K562 (cell line): ENCODE results near the gene SRPK2. TPM values are rescaled to one million over a fixed set of nuclear protein-coding genes. Genes with fewer than 3 reads are reported as not detected.
A peak's percentile ranks its signal among the peaks of the same experiment; 100 is the strongest.

Experiments used
- CHAMP1 ChIP-seq: fragments of 450-650 bp; IDR thresholded peaks from 2 replicates; pipeline ENCODE4 v1.6.1; 2016; ENCODE audit warnings: mild to moderate bottlenecking
- GATA2 ChIP-seq: sonication (generic); formaldehyde crosslinking; IDR thresholded peaks from 2 replicates; pipeline ENCODE4 v1.4.0; 2020; ENCODE audit warnings: mild to moderate bottlenecking, missing genetic modification reagents
- PCBP2 ChIP-seq: fragments of 200-400 bp; formaldehyde crosslinking; IDR thresholded peaks from 2 replicates; pipeline ENCODE4 v1.6.1; 2018; ENCODE audit warnings: low read length, low read depth, mild to moderate bottlenecking, moderate library complexity; ENCODE audit not compliant: poor library complexity, severe bottlenecking
- RBM34 ChIP-seq: fragments of 200-400 bp; formaldehyde crosslinking; IDR thresholded peaks from 2 replicates; pipeline ENCODE4 v1.6.1; 2018; ENCODE audit warnings: low read length, borderline replicate concordance; ENCODE audit not compliant: insufficient read depth
- SIRT6 ChIP-seq: IDR thresholded peaks from one replicate; pipeline ENCODE4 v1.6.1; 2012; ENCODE audit warnings: low read depth, mild to moderate bottlenecking, control low read depth, inconsistent platforms, low read length, moderate library complexity
- SMARCA4 ChIP-seq: fragments of 450-650 bp; IDR thresholded peaks from 2 replicates; pipeline ENCODE4 v1.6.1; 2016
- STAG1 ChIP-seq: sonication (generic); formaldehyde crosslinking; IDR thresholded peaks from 2 replicates; pipeline ENCODE4 v1.5.0; 2020; ENCODE audit warnings: missing genetic modification reagents, borderline replicate concordance
- TSHZ1 ChIP-seq: fragments of 250-450 bp; sonication (Bioruptor Pico); IDR thresholded peaks from 2 replicates; pipeline ENCODE4 v1.4.0; 2020; ENCODE audit warnings: mild to moderate bottlenecking, moderate library complexity
- XRCC4 ChIP-seq: IDR thresholded peaks from one replicate; pipeline ENCODE4 v1.6.1; 2011; ENCODE audit not compliant: insufficient read depth, insufficient read length; ENCODE audit errors: extremely low read depth
- ZEB2 ChIP-seq: fragments of 450-650 bp; IDR thresholded peaks from 2 replicates; pipeline ENCODE4 v1.6.1; 2016
- ZFP30 ChIP-seq: fragments of 250-450 bp; sonication (Bioruptor Pico); IDR thresholded peaks from 2 replicates; pipeline ENCODE4 v1.8.0; 2022; ENCODE audit warnings: moderate library complexity, mild to moderate bottlenecking, inconsistent platforms, borderline replicate concordance
- ZNF518B ChIP-seq: fragments of 250-450 bp; sonication (Bioruptor Pico); IDR thresholded peaks from 2 replicates; pipeline ENCODE4 v1.5.0; 2021; ENCODE audit warnings: mild to moderate bottlenecking, moderate library complexity
- ZNF695 ChIP-seq: fragments of 450-650 bp; formaldehyde crosslinking; IDR thresholded peaks from 2 replicates; pipeline ENCODE4 v1.4.0; 2020; ENCODE audit warnings: mild to moderate bottlenecking, moderate library complexity
- ZNF785 ChIP-seq: fragments of 250-450 bp; sonication (Bioruptor Pico); IDR thresholded peaks from 2 replicates; pipeline ENCODE4 v1.4.0; 2020; ENCODE audit warnings: mild to moderate bottlenecking
- polyA plus RNA-seq, 8 experiments: library from polyadenylated mRNA; depleted of rRNA in 4 of 8; stranded (reverse) in 5 of 8; unstranded in 3 of 8; fragments of >200 nt; fragmentation: Nextera tagmentation in 2 of 8; fragmentation: Illumina TruSeq in 1 of 8; extraction: Ambion mirVana in 2 of 8; extraction: Trizol in 1 of 8; gene quantifications; 2 replicates each; pipeline versions ENCODE4 v1.2.1 to v1.2.3, GENCODE V29; 2011 to 2014; ENCODE audit warnings: inconsistent platforms in 1 of 8, missing spikeins in 1 of 8
- total RNA-seq, 7 experiments: library from RNA; depleted of rRNA in 6 of 7; stranded (reverse); fragments of >200 nt in 6 of 7; fragmentation: Illumina TruSeq in 2 of 7; extraction: Trizol in 2 of 7; gene quantifications; 2 replicates each; pipeline versions ENCODE4 v1.2.1 to v1.2.3, GENCODE V29; 2011 to 2021; ENCODE audit warnings: low replicate concordance in 1 of 7
- TF ChIP-seq, protein P1 (sequence below), 2 experiments: fragments of 200-800 bp in 1 of 2; sonication (Bioruptor generic) in 1 of 2; sonication (generic) in 1 of 2; formaldehyde crosslinking in 1 of 2; IDR thresholded peaks in 1 of 2; conservative IDR thresholded peaks in 1 of 2; 2 replicates each; pipeline versions ENCODE4 v1.5.0 to v1.6.1; 2016 to 2020; ENCODE audit warnings: missing compliant biosample characterization in 1 of 2, missing genetic modification characterization in 1 of 2, missing genetic modification reagents in 1 of 2

Gene SRPK2
- total and polyA plus RNA-seq, 9 of the 15 experiments (the other 6 are each of a cell fraction or from before 2014, with no cell fraction given) = 21.5 to 44.7 (median 33.3) TPM

GRCh38 chr7:105269397-105269796, 119.3 kb downstream of the SRPK2 start (continued):
- TF ChIP-seq CHAMP1 (no peak; the same call in 1 of the 2 replicates), ZNF518B (CRISPR knock-in tag) (no peak), ZNF785 (CRISPR knock-in tag) (no peak), GATA2 (CRISPR knock-in tag) (peak; percentile 40; the same call in 1 of the 2 replicates), ZNF695 (no peak), SIRT6 (no peak), STAG1 (CRISPR knock-in tag) (no peak), RBM34 (0 out of 2 replicates have a peak, but pooled peaks have one; percentile 23), XRCC4 (no peak), ZEB2 (0 out of 2 replicates have a peak, but pooled peaks have one; percentile 5), SMARCA4 (0 out of 2 replicates have a peak, but pooled peaks have one; percentile 40), ZFP30 (CRISPR knock-in tag) (no peak), TSHZ1 (CRISPR knock-in tag) (no peak), PCBP2 (peak; percentile 38)
- TF ChIP-seq, protein P1, sequence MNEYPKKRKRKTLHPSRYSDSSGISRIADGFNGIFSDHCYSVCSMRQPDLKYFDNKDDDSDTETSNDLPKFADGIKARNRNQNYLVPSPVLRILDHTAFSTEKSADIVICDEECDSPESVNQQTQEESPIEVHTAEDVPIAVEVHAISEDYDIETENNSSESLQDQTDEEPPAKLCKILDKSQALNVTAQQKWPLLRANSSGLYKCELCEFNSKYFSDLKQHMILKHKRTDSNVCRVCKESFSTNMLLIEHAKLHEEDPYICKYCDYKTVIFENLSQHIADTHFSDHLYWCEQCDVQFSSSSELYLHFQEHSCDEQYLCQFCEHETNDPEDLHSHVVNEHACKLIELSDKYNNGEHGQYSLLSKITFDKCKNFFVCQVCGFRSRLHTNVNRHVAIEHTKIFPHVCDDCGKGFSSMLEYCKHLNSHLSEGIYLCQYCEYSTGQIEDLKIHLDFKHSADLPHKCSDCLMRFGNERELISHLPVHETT (CRISPR knock-in tag; conservative IDR thresholded peaks at IDR 0.05 in 1 of 2, IDR thresholded peaks at IDR 0.05 in 1 of 2) = no peak
